Renal pelvis (tissue), 4 donors: ENCODE data around the gene SNTG2. TPM values are rescaled to one million over a fixed set of nuclear protein-coding genes. Genes with fewer than 3 reads are reported as not detected.

Source experiments
- DNase-seq: peaks from one replicate; pipeline ENCODE4 v3.0.0-alpha.2; 2013
- polyA plus RNA-seq, 3 donors: library from polyadenylated mRNA; unstranded; fragments of 120-200 nt; gene quantifications; one replicate each; pipeline ENCODE4 v1.2.1, GENCODE V29; 2013; ENCODE audit not compliant: insufficient read length in 3 of 3

SNTG2 gene
- polyA plus RNA-seq, 3 donors: 2.0 to 4.1 (median 3.7) TPM

- DNase-seq: no peak
These were observed 766 bp downstream of the SNTG2 start for GRCh38 chr2:951224-952006.

DNA sequence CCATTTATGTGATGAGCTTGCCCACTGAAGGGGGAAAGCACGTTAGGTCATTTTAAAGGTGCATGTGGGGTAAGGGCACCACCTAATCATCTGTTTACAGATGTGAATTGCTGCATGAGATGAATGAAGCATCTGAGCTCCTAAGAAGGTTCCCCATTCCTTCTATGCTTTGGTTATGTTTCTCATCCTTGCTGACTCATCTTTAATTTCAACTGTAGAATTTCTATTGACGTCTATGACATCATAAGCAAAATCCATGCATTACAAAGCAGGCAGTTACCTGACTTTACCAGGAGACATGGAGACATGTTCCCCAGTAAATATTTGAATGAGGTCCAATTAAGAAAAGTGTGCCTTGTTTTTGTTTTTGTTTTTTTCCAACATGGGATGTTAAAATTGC, 2.8 kb downstream of the SNTG2 start:
- DNase-seq: no peak

DNA sequence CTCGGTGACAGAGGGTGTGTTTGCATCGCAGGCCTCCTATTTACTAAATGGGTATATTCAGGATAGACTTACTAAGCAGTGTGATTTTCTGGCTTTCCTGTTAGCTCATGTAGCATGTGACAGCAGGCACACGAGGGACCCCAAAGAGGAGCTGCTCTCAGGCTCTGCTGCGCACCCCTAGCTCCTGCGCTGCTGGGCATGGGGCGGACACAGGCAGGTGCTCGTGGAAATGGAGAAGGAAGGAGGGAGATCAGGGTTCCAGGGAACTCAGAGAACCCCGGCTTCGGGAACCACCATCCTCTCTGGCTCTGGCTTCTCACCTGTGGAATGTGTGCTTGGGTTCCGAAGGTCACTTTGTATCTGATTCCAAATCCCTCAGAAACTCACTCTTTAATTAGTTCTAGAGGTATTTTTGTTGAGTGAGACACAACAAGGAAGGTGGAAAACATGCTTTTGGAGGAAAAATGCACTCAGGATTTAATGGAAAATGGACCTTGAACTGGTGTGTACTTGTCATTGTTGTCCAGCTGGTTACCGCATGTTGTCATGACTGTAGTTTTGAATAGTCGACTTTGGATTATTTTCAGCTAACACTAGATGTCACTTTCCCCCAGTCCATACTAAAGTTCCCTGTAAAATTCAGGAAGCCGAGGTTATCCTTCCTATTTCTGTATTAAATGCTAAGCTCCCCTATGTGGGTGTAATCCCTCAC, 3.5 kb downstream of the SNTG2 start:
- no peak for DNase-seq

- DNase-seq: no peak
These were observed 4.0 kb downstream of the SNTG2 start for GRCh38 chr2:954687-955000.

- DNase-seq: no peak
These were observed 5.4 kb downstream of the SNTG2 start for GRCh38 chr2:955829-956731.

- DNase-seq: no peak
These were observed 8.8 kb downstream of the SNTG2 start for GRCh38 chr2:959457-959856.

- no peak for DNase-seq
These were observed 9.6 kb downstream of the SNTG2 start for GRCh38 chr2:960061-960736.

DNA sequence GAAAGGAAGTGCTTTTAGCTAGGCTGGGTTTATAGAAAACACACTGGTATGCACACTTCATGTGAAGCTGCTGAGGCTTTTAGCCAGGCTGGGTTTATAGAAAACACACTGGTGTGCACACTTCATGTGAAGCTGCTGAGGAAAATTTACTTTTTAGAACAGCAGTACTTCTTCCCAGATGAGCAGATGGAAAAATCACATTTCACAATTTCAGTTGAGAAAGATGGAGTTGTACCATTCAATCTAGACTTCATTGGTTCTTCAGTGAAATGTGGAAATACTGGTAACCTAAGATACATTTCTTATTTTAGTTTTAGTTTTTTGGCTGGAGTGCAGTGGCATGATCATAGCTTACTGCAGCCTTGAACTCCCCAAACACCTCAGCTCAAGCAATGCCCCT, 11.1 kb downstream of the SNTG2 start:
- DNase-seq: no peak

- DNase-seq: no peak
These were observed 13.2 kb downstream of the SNTG2 start for GRCh38 chr2:963876-964275.

DNA sequence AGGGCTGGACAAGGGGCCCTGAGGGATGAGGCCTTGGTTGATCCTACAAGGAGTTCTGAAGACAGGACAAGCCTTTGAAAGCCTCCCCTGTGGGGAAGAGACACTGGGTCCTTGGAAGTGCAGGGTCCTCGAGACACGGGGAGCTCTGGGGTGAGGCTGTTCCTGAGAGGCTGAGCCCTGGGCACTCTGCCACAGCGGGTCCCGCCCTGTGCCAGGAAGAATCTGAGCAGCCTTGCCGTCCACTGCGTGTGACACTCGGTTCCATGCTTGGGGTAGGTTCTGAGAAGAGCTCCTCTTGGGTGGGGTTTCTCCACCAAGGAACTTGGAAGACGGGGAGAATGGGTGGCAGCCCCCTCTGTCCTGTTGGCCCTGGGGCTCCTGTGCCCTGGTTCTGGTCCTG, 13.9 kb downstream of the SNTG2 start:
- DNase-seq: no peak

DNA sequence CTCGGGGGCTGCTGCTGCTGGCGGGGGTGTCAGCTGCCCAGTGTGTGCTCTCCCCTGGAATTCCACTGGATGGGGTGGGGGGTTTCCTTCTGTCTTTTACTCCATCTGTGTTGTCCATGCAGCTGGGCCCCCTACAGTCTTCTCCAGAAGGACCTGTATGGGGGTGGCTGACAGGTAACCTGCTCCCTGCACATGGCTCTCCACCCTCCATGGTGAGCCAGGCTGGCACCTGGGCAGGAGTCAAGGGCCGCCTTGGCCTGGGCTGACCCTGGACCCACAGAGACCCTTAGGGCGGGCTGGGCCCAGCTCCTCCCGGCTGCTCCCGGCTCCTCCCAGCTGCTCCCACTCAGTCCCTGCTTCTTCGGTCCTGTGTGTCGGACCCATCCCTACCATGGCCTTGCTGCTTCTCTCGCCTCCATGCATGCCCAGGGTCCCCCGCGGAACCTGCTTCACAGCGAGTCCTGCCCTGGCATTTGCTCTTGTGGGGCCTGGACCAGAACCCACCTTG, 15.0 kb downstream of the SNTG2 start:
- no peak for DNase-seq

DNA sequence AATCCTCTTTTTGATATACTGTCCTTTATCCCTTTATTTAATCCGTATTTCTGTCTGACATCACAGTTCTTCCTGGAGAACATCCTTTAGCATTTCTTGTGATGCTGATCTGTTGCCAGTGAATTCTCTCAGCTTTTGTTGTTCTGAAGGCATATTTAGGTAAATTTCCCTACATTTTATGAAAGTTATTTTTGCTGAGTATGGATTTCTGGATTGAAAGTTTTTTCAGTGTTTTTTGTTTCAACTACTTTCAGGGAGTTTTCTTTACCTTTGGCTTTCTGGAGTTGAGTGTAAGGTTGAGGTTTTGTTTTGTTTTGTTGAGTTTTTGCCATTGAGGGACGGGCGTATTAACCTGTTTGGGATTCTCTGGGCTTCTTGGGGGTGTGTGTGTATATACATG, 22.5 kb downstream of the SNTG2 start:
- DNase-seq: no peak

DNA sequence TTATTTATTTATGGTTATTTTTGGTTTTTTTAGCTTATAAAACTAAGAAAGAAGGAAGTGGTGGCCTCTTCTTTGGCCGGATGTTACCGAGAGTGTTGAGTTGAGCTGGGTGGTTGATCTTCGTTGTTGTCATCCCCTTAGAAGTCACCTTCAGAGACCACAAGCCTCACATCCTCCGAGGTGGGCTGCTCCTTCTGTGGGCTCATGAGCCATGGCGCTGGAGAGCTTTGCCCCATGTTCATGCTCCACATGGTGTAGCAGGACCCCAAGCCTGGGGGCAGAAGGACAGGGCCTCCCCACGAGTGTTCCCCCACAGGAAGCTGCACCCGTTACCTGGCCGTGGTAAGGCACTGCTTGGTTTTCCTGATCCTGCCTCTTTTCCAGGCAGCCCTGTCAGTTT, 23.4 kb downstream of the SNTG2 start:
- no peak for DNase-seq

DNA sequence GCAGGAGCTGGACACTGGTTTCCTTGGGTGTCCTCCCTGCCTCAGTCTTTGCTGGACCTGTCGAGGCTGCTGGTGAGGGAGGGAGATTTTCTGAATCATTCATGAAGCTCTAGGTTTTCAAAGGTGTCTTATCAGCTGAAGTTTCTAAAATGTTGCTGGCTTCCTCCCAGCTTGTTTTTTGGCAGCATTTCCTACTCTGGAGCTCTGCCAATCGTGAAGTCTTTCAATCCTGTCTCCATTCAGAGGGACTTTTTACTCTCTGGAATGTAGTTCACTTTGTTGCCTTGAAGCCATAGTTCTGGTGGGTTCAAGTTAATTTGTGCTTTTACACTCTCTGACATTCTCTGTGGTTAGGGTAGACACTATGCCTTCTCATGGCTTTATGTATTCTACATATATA, 23.9 kb downstream of the SNTG2 start:
- peak; percentile 46 for DNase-seq

GRCh38 chr2:975095-975494, 24.4 kb downstream of the SNTG2 start:
- no peak for DNase-seq

DNA sequence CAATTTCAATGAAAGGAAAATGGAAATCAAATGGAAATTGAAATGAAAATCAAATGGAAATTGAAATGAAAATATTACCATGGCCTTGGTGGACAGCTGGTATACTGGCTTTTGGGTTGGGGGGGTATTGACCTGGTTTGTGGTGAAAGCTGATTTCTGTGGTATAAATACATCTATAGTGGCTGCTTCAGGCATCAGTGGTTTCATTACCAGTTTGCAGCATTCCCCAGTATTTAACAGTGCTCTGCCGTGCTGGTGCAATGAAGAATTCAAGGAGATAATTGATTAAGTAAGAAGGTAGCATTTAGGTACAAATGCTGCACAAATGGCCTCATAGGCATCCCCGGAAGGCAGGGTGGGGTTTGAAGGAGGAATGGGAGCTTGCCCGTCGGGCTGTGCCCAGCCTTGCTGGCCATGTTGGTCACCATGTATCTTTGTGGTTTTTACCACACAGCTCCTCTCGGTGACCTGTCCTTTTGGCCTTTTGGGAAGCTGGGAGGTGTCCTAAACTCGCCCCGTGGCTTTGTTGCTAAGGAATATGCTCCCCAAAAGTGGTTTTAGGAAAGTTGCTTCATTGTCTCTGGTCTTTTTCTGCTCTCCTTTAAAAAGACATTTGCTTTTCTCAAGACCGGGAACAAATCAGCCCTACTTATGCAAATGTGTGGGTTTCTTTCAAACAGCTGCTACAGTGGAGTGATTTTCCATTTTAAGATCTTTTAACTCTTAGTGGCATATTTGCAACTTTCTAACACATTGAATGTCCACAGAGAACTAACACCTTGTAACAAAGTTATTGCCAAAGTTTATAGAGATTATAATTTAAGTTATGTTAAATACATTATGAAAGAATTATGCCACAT, 28.6 kb downstream of the SNTG2 start:
- DNase-seq: no peak

DNA sequence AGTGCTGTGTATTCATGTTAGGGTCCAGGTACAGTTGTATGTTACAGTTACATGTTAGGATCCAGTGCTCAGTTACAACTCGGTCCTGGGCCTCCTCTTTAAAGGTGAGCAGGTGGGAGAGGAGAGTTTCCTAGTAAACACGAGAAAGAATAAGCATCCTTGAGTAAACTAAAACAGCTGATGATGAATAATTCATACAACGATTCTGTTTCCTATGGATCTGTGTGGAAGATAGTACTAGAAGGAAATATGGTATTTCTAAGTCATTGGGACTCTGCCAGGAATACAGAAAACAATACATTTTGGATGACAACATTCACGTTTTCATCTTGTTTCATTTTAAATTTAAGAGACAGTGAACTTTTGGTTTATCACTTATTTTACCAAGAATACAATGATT, 29.5 kb downstream of the SNTG2 start:
- no peak for DNase-seq

- no peak for DNase-seq
These were observed 30.6 kb downstream of the SNTG2 start for GRCh38 chr2:981258-981657.

GRCh38 chr2:981759-982158, 31.1 kb downstream of the SNTG2 start:
- no peak for DNase-seq

- DNase-seq: no peak
These were observed 34.8 kb downstream of the SNTG2 start for GRCh38 chr2:985317-985898.

DNA sequence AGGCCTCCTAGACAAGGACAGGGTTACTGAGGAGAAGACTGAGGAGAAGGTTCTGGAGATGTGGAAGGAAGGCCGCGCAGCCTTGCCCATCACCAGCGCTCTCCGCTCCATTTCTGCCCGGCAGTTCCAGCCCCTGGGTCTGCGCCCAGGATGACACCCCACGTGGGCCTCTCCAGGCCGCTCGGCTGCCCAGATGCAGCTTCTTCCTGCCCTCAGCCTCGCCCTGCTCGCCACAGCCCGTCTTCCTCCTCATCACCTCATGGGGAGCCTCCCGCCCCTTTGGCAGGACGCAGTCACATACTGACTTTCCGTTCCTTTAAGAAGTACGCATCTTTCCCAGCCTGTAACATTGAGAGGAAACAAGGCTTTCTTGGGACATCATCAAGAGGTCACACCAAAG, 37.1 kb downstream of the SNTG2 start:
- DNase-seq: no peak
